ENCODE data around the gene GOLGA5. TPM values are rescaled to one million over a fixed set of nuclear protein-coding genes. Genes with fewer than 3 reads are reported as not detected.

GOLGA5 gene
- total RNA-seq, 1 donor from 2014 or later, result 28.2 TPM

- no peaks in the 10 kb centered on the region for H3K9me3 Mint-ChIP-seq (ENCODE audit: unreplicated experiment)
- H3K36me3 Mint-ChIP-seq (ENCODE audit: unreplicated experiment), result no peaks in the 10 kb centered on the region
- no peak overlapping the region for H3K27ac Mint-ChIP-seq (ENCODE audit: unreplicated experiment)
These were observed 50.1 kb downstream of the GOLGA5 start for GRCh38 chr14:92844204-92844603.

GRCh38 chr14:92846162-92846897 is 52.2 kb downstream of the GOLGA5 start:
- H3K27ac Mint-ChIP-seq (ENCODE audit: unreplicated experiment), result no peak overlapping the region
- TF ChIP-seq CTCF (IDR thresholded peaks at IDR 0.05; ENCODE audit: partially characterized antibody, unreplicated experiment), result no peak

More at GRCh38 chr14:92844204-92844603, 50.1 kb downstream of the GOLGA5 start:
- Mint-ChIP-seq H3K4me1 (ENCODE audit: low read depth, unreplicated experiment) (no peaks in the 10 kb centered on the region), H3K27me3 (ENCODE audit: unreplicated experiment) (no peaks in the 10 kb centered on the region), H3K4me3 (ENCODE audit: unreplicated experiment) (no peak overlapping the region)
- DNase-seq, result no peak
- TF ChIP-seq CTCF (IDR thresholded peaks at IDR 0.05; ENCODE audit: partially characterized antibody, unreplicated experiment), result no peak

GRCh38 chr14:92847278-92847677 is 53.2 kb downstream of the GOLGA5 start:
- Mint-ChIP-seq H3K4me3 (ENCODE audit: unreplicated experiment) (no peak overlapping the region), H3K27me3 (ENCODE audit: unreplicated experiment) (no peaks in the 10 kb centered on the region), H3K4me1 (ENCODE audit: low read depth, unreplicated experiment) (no peaks in the 10 kb centered on the region), H3K27ac (ENCODE audit: unreplicated experiment) (no peak overlapping the region), H3K9me3 (ENCODE audit: unreplicated experiment) (no peaks in the 10 kb centered on the region), H3K36me3 (ENCODE audit: unreplicated experiment) (no peaks in the 10 kb centered on the region)
- DNase-seq, result no peak
- TF ChIP-seq CTCF (IDR thresholded peaks at IDR 0.05; ENCODE audit: partially characterized antibody, unreplicated experiment), result no peak

More at GRCh38 chr14:92846162-92846897, 52.2 kb downstream of the GOLGA5 start:
- Mint-ChIP-seq H3K4me1 (ENCODE audit: low read depth, unreplicated experiment) (no peaks in the 10 kb centered on the region), H3K27me3 (ENCODE audit: unreplicated experiment) (no peaks in the 10 kb centered on the region), H3K4me3 (ENCODE audit: unreplicated experiment) (no peak overlapping the region), H3K9me3 (ENCODE audit: unreplicated experiment) (no peaks in the 10 kb centered on the region), H3K36me3 (ENCODE audit: unreplicated experiment) (no peaks in the 10 kb centered on the region)
- DNase-seq, result no peak

- Mint-ChIP-seq H3K27ac (ENCODE audit: unreplicated experiment) (no peak overlapping the region), H3K4me1 (ENCODE audit: low read depth, unreplicated experiment) (no peaks in the 10 kb centered on the region), H3K36me3 (ENCODE audit: unreplicated experiment) (no peaks in the 10 kb centered on the region), H3K27me3 (ENCODE audit: unreplicated experiment) (no peaks in the 10 kb centered on the region), H3K4me3 (ENCODE audit: unreplicated experiment) (no peak overlapping the region), H3K9me3 (ENCODE audit: unreplicated experiment) (no peaks in the 10 kb centered on the region)
- no peak for TF ChIP-seq CTCF (IDR thresholded peaks at IDR 0.05; ENCODE audit: partially characterized antibody, unreplicated experiment)
- DNase-seq, result no peak
These were observed 53.6 kb downstream of the GOLGA5 start for GRCh38 chr14:92847749-92848148.

GRCh38 chr14:92848887-92849286 is 54.8 kb downstream of the GOLGA5 start:
- Mint-ChIP-seq H3K27me3 (ENCODE audit: unreplicated experiment) (peaks cover 1% of the 10 kb centered on the region), H3K4me1 (ENCODE audit: low read depth, unreplicated experiment) (no peaks in the 10 kb centered on the region), H3K36me3 (ENCODE audit: unreplicated experiment) (peaks cover 5% of the 10 kb centered on the region), H3K27ac (ENCODE audit: unreplicated experiment) (no peak overlapping the region), H3K9me3 (ENCODE audit: unreplicated experiment) (peaks cover under 1% of the 10 kb centered on the region), H3K4me3 (ENCODE audit: unreplicated experiment) (no peak overlapping the region)
- no peak for TF ChIP-seq CTCF (IDR thresholded peaks at IDR 0.05; ENCODE audit: partially characterized antibody, unreplicated experiment)
- no peak for DNase-seq

Data from glutamatergic neuron (in vitro differentiated cells).